22Rv1 (cell line): Measurements from ENCODE around the gene ZAR1L.

Experiments used
- H3K27ac ChIP-seq: fragments of 450-650 bp; 2 replicates; pipeline ENCODE4 v1.5.1; 2017
- CTCF ChIP-seq: fragments of 450-650 bp; IDR thresholded peaks from 2 replicates; pipeline ENCODE4 v1.5.1; 2017; ENCODE audit warnings: mild to moderate bottlenecking
- ZFX ChIP-seq: fragments of 450-650 bp; IDR thresholded peaks from 2 replicates; pipeline ENCODE4 v1.6.1; 2017; ENCODE audit warnings: antibody characterized with exemption, borderline replicate concordance

The ZAR1L gene

DNA sequence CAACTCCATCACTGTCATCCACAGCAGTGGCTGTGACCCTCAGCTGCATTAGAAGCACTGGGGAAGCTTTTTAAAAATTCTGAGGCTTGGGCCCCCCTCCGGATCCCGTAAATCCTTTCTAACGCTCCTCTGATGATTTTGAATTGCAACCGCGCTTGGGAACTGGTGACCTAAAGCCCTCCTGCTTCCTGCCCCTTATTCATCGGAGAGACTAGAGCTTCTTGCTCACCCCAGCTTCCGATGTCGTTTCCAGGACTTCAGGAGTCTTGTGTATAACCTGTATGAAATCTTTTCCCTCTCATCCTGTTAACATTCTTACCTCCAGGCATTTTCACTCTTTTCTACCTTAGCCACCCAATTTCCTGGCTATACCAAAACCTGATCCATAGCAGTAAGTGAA lies 14.8 kb downstream of the ZAR1L start:
- no peak overlapping the region for H3K27ac ChIP-seq
- TF ChIP-seq CTCF: no peak
- TF ChIP-seq ZFX: no peak

GRCh38 chr13:32299893-32300292 lies 15.3 kb downstream of the ZAR1L start:
- TF ChIP-seq ZFX: no peak
- TF ChIP-seq CTCF: no peak
- H3K27ac ChIP-seq: no peak overlapping the region

- no peak overlapping the region for H3K27ac ChIP-seq
- TF ChIP-seq CTCF (no peak), ZFX (no peak)
Measured at GRCh38 chr13:32298695-32299094, 16.5 kb downstream of the ZAR1L start.

DNA sequence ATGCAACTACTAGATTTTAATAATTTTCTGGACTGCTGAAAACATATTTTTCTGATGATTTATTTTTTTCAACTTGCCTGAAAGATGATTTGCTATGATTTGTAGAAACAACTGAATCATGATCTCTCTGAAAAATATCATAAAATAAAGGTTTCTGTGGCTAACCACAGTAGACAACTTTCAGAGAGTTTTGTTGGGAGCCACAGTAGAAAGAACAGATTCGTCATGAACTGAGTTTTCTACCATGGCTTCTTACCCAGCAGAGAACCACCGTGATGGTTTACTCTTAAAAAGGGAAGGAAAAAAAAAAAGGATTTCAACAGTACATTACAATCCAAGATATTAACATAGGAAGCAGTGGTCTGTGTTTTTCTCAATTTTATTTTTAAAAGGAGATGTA lies 18.0 kb downstream of the ZAR1L start:
- H3K27ac ChIP-seq: no peak overlapping the region
- TF ChIP-seq CTCF (no peak), ZFX (no peak)

DNA sequence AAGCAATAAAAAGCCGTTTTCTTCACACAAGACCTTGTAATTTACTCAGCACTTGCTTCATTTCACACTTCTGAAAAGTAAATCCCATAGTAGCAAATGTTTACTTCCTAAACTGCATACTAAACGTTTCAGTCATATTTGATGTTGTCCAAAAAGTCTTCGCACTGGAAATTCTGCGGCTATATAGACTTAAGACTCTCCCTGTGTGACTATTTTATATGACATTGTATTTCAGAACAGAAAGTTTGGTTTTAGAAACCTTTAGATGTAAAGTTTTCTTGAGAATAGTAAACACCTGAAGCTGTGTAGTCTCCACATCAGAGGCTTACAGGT lies 29.6 kb downstream of the ZAR1L start:
- no peak overlapping the region for H3K27ac ChIP-seq
- TF ChIP-seq CTCF (no peak), ZFX (no peak)

- no peak for TF ChIP-seq ZFX
- TF ChIP-seq CTCF: no peak
- H3K27ac ChIP-seq: no peak overlapping the region
Measured at GRCh38 chr13:32284927-32285632, 30.1 kb downstream of the ZAR1L start.

DNA sequence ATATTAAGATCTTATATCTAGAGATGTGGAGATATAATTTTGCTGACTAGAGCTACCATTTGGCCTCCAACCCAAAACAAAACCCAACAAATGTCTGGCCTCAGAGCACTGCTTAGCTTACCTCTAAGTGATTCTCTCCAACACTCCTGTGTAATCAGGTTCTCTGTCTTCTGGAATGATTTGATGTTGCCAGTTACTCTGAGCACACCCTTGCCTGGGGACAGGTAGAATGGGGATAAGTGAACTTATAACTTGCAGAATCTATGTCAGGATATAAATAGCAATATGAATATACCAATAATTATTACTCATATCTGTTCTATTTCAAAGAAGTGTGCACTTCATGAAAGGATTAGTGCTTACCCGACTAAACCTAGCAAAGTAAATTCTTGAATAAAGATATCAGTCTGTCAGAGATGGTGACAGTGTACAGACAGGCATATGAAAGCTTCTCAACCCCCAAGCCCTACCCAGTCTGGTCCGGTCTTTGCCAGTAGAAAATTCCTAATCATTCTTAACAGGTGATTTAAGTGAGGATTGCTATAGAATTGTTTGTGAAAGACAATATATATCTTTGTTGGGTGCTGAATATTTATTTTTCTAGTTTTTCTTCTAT lies 33.0 kb downstream of the ZAR1L start:
- TF ChIP-seq CTCF (no peak), ZFX (no peak)
- no peak overlapping the region for H3K27ac ChIP-seq
